ENCODE data around the gene SAMD4B. TPM values are rescaled to one million over a fixed set of nuclear protein-coding genes. Genes with fewer than 3 reads are reported as not detected.
A peak's percentile ranks its signal among the peaks of the same experiment; 100 is the strongest.

The SAMD4B gene
- total and polyA plus RNA-seq, 10 donors: 26.7 to 108 (median 80.9) TPM

DNA sequence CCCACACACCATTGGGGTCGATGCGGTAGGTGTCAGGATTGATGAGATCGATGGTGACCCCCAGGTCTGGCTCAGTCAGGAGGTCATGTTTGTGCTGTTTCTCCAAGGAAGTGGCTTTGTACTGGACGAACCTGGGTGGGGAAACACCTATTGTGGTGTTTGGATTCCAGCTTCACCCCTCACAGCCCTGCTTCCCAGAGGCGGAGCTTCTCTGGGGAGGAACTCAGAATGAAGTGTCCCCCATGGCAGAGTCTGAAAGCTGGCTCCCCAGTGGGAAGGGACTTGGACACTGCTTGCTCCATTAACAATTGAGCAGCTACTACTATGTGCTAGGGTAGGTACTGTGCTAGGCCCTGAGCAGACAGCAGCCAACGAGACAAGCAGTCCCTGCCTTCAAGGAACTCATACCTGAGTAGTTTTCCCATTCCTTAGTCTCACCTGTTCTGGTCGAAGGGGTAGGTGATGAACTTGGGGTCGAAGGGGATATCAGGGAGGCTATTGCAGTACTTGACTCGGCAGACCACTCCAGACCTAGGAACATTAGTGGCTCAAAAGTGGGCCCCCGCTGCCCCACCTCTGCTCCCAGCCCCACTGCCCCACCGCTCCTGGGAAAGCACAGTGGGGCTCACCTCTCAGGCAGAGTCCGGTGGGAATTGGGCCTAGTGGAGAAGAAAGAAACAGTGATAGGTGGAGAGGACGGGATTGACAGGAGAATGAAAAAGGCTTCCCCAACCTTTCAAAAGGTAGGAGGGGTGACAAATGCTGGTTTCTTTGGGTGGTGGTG lies 47.6 kb downstream of the SAMD4B start:
- Histone ChIP-seq H3K36me3 (peaks cover 0 to 76% (median 65%) of the 10 kb centered on the region in 6 donors), H3K9me3 (no peaks in the 10 kb centered on the region), H3K4me1 (peaks cover 17 to 69% (median 34%) of the 10 kb centered on the region in 6 donors), H3K27ac (peak overlapping the region; percentile 98 to 100 (median 99)), H3K27me3 (replicated peaks in 1 of 7) (no peaks in the 10 kb centered on the region), H3K4me3 (peak overlapping the region; percentile 74 to 100 (median 88))
- TF ChIP-seq POLR2A (IDR thresholded peaks at IDR 0.05) (no peak), POLR2AphosphoS5 (IDR thresholded peaks at IDR 0.05) (no peak)
- TF ChIP-seq, protein P1, sequence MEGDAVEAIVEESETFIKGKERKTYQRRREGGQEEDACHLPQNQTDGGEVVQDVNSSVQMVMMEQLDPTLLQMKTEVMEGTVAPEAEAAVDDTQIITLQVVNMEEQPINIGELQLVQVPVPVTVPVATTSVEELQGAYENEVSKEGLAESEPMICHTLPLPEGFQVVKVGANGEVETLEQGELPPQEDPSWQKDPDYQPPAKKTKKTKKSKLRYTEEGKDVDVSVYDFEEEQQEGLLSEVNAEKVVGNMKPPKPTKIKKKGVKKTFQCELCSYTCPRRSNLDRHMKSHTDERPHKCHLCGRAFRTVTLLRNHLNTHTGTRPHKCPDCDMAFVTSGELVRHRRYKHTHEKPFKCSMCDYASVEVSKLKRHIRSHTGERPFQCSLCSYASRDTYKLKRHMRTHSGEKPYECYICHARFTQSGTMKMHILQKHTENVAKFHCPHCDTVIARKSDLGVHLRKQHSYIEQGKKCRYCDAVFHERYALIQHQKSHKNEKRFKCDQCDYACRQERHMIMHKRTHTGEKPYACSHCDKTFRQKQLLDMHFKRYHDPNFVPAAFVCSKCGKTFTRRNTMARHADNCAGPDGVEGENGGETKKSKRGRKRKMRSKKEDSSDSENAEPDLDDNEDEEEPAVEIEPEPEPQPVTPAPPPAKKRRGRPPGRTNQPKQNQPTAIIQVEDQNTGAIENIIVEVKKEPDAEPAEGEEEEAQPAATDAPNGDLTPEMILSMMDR (IDR thresholded peaks at IDR 0.05 in 8 of 11, conservative IDR thresholded peaks at IDR 0.05 in 3 of 11): no peak
- WGBS, 5 donors: 71 to 77% (median 73%) methylated on average over 13 of the region's 13 CpGs
- intact Hi-C loops (cut with DNase I; ENCODE audit: low total_unique reads): no loop called here
- no peak for DNase-seq

DNA sequence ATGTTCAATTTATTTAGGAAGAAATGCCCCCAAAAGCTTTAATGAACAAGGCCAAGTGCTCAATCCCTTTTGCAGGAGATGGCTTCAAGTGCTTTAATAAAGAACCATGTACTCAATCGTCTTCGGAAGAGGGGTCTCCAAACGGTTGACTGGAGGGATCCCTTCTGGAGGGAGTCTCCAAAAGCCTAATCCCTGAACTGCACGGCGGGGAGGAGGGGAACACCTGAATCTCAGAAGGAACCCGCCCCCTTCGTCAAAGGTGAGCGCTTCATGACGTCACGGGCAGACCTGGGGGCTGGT lies 48.2 kb downstream of the SAMD4B start:
- H3K27ac ChIP-seq: peak overlapping the region; percentile 98 to 100 (median 99)
- peaks cover 17 to 68% (median 37%) of the 10 kb centered on the region in 6 donors for H3K4me1 ChIP-seq
- H3K36me3 ChIP-seq: peaks cover 0 to 76% (median 67%) of the 10 kb centered on the region in 6 donors
- WGBS, 5 donors: 0 to 3% (median 1%) methylated on average over 10 of the region's 10 CpGs
- TF ChIP-seq POLR2A (IDR thresholded peaks at IDR 0.05) (no peak), POLR2AphosphoS5 (IDR thresholded peaks at IDR 0.05) (no peak)
- TF ChIP-seq, protein P1 (IDR thresholded peaks at IDR 0.05 in 8 of 11, conservative IDR thresholded peaks at IDR 0.05 in 3 of 11): no peak
- H3K4me3 ChIP-seq: peak overlapping the region; percentile 74 to 100 (median 88)
- no peaks in the 10 kb centered on the region for H3K27me3 ChIP-seq (replicated peaks in 1 of 7)
- no peak for DNase-seq
- H3K9me3 ChIP-seq: no peaks in the 10 kb centered on the region
- intact Hi-C loops (cut with DNase I; ENCODE audit: low total_unique reads): no loop called here

DNA sequence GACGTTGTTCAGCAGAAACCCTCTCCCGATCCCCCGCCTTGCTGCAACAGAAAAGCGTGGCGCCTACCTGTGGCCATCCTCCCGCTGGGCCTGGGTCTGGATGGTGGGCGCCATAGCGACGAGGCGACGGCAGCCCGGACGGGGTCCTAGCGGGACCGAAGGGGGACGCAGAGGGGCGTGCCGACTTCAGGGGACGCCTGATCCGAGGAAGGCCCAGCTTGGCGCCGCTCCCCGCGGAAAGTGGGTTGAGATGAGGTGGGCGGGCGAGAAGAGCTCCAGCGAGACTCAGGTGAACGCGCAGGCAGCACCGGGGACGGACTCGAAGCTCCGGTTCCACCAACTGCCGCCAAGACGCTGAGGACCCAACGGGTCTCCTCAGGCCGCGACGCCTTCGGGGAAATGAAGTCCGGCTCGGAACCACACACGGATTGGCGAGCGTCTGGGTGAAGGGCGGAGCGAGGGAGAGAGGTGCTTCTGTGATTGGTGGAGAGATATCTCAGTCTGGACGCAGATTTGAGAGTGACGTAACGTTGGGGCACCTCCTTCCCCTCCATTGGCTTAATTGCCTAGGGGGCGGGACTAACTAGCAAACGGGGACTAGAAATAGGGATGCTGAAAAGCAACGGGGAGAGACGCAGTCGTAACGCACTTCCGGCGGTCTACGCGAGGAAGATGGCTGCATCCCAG lies 48.7 kb downstream of the SAMD4B start, which contains the start of the genes MED29 and PAF1:
MED29 (plus strand) TSS at position 628 of the 687 bp plus-strand sequence; CDS start at position 673, 45 bp downstream.
PAF1 (minus strand) TSS at position 356 of the 687 bp plus-strand sequence; CDS start at position 114, 242 bp downstream.
- Histone ChIP-seq H3K27ac (peak within 1 kb of the TSS; percentile 98 to 100 (median 99)), H3K36me3 (peaks cover 0 to 76% (median 66%) of the 10 kb centered on the region in 6 donors), H3K4me1 (peaks cover 17 to 66% (median 37%) of the 10 kb centered on the region in 6 donors), H3K4me3 (peak within 1 kb of the TSS; percentile 74 to 100 (median 88)), H3K27me3 (replicated peaks in 1 of 7) (no peaks in the 10 kb centered on the region), H3K9me3 (no peaks in the 10 kb centered on the region)
- peak; percentile 99 to 100 (median 99) for TF ChIP-seq POLR2AphosphoS5 (IDR thresholded peaks at IDR 0.05)
- peak; percentile 52 to 88 (median 85) for TF ChIP-seq POLR2A (IDR thresholded peaks at IDR 0.05)
- TF ChIP-seq, protein P1 (IDR thresholded peaks at IDR 0.05 in 8 of 11, conservative IDR thresholded peaks at IDR 0.05 in 3 of 11): peak in 5 of 11 experiments; percentile 8 to 36 (median 12)
- intact Hi-C loops (cut with DNase I; ENCODE audit: low total_unique reads): no loop called here
- peak; percentile 98 for DNase-seq
- 0 to 1% (median 0%) methylated on average over 45 to 60 of the region's 60 CpGs for WGBS, 5 donors
